ENCODE results near the gene ZNF296.

Gene ZNF296

DNA sequence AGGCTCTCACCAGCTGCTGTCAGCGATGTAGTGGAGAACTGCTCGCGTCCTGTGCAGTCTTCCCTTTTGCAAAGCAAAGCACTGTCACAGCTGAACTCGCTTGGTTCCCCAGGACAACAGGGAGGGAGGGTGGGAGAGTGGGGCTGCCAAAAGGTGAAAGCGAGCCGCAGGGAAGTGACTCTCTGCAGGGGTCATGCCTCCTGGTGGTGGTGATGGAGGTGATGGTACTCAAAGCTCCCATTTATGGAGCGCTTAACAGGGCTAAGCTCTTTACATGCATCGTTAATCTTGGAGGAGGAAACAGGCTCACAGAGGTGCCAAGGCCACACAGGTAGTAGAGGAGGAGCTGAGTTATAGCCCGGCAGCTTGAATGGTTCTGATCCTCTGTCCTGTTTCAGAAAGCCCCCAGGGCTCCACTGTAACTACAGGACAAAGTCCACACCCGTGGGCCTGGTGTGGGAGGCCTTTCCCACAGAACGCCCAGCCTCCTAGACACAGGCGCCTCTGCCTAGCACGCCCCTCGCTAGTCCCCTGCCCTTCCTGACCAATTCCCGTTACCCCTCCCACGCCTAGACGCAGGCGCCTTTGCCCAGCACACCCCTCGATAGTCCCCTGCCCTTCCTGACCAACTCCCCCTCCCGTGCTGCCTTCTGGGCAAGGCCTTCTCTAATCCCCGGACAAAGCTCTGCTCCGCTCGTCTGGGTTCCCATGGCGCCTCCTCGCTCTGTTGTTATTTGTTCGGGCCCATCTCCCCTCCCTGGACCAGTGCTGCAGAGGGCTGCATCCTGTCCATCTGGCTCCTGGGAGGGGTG lies 27.4 kb upstream of the ZNF296 start:
- peak in 3 of 56 donors; percentile 4 to 21 (median 18) for DNase-seq

DNA sequence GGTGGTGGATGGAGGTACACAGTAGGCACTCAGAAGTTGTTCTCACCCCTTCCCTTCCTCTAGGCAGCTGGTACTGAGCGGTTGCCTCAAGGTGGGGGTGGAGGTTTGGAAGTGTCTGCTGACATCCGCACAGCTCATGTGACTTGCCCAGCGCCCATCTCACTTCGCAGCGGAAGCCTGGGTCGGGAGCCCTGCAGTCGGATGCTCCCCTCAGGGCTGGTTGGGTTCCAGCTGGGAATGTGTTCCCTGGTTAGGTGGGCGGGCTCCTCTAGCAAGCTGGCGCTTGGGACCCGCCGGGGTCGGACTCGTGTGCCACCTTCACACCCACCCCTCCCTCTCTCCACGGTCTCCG lies 26.9 kb upstream of the ZNF296 start:
- peak in 27 of 56 donors; percentile 4 to 67 (median 26) for DNase-seq

DNA sequence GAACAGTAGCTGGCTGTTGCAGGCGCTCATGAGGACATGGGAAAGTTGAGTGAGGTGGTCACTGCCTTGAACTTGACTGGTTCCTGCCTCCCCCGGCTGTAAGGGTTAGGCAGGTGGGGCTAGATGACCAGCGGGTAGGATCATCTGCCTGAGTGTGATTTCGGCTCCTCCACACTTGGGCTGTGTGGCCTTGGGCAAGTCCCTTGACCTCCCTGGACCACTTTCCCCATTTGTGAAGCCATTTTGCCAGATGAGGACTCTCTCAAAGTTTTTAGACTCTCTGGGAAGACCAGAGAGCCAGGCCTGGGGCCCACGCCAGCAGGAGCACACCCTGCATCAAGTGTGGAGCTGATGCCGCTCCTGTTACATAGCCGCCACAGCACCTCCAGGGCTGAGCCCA lies 26.2 kb upstream of the ZNF296 start:
- DNase-seq, result no peak

DNA sequence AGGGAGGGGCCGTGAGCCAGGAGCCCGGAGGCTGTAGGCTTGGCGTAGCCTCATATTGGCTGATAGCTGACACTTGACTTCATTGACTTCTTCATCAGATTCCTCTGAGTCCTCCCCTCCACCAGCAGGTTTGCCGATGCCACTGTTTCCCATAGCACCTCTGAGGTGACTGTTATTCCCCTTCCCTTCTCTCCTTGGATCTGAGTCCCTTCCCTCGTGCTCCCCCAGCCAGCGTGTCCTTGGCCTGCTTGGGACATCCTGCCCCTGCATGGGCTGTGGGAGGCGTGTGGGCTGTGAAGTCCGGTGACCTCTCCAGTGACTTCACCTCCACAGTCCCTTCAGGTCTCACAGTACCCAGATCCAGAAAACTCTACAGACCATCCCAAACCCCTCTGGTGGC lies 25.5 kb upstream of the ZNF296 start:
- DNase-seq, result no peak

DNA sequence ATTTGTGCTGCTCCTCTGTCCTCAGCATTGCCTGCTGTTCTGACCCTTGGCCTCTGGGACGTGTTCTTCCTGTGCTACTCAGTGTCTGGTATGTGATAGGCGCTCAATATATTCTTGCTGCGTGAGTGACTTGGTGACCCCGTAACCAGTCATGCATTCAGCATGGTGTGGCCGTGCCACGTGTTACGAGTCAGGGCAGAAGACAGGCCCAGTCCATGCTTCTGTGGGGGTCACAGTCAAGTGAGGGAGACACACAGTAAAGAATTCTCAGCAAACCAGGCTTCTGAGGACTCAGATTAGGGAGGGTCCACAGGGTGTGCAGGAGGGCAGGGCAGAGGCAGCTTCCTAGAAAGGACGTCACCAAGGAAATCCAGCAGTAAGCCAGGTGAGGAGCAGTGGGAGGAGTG lies 24.6 kb upstream of the ZNF296 start:
- no peak for DNase-seq

DNA sequence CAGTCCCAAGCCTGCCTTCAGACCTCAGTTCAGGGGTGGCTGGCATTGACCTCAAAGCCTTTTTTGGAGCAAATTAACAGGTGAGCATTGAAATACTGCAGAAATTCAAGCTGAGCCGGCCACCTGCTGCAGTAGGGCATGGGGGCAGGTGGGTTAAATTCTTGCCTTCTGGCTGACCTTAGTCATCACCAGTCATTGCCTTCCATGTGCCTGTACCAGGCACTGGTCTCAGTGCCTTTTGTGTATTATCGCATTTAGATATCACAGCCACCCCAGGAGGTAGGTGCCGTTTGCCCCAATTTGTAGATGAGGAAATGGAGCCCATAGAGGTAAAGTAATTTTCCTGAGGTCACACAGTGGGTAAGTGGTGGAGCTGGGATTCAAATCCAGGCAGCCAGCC lies 23.9 kb upstream of the ZNF296 start:
- no peak for DNase-seq

DNA sequence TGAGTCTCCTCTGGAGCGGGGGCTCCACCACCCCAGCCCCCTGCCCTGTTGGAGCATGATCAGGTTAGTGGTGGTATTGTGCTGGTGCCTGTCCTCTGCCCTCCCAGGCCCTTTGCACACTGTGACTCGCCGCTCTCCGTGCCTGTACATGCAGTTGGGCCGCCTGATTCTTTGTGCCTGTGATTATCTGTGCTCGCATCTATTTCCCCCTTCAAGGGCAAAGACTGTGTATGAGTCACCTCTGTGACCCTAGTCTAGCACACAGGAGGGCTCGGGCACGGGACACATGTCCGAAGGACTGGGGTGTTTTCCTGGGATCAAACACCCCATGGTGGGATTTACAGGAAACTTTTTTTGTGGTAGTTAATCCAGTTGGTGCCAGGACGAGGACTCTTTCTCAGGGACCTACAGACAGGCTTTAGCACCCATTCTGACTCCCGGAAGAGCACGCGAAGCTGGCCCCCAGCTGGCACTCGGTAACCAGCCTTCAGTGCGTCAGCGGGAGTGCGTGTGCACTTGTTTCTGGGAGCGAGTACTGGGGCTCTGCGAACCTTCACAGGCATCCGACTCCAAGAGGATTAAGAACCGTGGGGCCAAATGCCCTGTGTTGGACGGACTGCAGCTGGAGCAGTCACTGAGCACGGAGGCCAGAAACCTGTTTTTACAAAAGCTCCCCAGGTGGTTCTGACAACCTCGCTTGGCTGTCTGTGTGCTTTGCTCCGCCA lies 23.4 kb upstream of the ZNF296 start:
- DNase-seq, result peak in 15 of 56 donors; percentile 6 to 51 (median 16)

DNA sequence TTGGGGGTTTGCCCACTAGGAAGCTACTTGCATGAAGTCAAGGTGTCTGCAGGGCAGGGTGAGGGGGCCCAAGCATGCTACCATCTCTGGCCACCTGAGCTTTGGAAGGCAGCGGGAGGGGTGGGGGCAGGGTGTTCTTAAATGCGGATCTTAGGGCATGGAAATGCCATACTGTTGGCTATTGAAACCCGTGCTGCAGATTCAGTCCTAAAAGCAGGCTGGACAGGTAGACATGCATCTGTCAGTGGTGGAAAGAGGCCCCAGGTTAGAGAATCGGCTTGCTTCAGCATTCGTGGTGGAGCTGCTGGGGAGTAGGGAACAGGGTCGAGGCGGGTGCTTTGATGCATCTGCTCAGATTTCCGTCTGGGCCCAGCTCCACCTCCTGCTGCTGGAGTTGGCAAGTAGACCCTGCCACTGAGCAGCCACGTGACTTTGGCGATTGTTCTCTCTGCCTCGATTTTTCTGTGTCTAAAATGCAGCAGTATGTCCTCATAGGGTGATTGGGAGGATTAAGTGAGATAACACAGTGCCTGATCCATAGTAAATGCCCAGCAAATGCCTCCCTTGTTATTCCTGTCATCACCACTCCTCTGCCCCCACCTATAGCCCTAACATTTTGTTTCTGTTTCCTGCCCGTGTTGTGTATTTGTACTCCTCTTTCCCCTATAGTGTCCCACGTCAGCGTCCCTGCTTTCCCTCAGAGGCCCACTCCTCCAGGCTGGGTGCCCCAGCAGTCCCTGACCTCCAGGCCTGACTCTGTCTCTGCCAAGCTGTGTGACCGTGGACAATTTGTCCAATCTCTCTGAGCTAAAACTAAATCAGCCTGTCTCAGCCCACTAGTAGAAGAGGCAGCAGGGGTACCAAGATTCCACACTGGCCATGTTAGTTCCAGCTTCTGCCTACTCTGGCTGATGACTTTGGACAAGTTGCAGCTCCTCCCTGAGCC lies 22.5 kb upstream of the ZNF296 start:
- peak in 54 of 56 donors; percentile 9 to 77 (median 56) for DNase-seq

DNA sequence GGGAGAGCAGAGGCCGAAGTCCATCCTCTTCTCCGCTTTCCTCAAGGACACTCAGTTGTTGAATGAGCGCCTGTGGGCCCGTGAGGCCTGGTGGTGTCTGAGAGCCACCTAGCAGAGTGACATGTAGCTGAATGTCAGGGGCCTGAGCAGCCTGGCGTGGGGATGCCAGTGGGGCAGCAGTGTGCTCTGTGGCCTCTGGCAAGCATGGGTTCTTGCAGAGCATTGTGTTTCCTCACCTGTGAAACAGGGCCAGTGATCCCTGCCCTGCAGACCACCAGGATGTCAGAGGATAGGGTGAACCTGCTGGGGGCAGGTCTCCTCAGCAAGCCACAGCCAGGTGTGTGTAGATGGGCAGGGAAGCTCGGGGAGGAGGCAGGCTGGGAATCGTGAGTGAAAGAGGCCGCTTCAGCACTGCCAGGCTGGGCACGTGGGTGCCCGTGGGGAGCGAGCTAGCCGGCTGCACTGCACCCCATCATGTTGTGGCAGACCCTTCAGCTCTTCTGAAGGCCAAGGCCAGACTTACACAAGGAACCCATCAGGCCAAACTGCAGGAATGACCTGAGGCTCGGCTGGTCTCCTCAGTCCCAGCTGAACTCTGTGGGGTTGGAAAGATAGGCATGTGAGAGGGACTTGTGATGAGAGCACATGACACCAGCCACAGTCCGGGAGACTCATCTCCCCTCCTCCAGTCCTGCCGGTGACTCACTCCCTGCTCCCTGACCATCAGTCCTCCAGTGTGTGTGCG lies 21.7 kb upstream of the ZNF296 start:
- peak in 35 of 56 donors; percentile 10 to 90 (median 40) for DNase-seq

DNA sequence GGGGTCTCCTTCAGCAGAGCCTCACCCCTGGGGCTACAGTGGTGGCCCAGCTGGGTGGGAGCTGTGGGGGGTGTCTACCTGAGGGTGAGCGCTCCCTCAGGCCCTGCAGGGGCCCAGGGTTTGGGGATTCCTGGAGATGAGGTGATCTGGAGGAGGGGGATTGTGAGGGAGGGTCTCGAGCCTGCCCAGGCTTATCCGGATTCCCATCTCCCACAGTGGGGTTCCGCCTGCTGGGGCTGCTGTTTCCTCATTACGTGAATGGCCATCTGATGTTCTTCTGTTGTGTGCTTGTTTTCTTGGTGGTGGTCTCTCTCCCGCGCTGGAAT lies 21.1 kb upstream of the ZNF296 start:
- DNase-seq, result no peak

DNA sequence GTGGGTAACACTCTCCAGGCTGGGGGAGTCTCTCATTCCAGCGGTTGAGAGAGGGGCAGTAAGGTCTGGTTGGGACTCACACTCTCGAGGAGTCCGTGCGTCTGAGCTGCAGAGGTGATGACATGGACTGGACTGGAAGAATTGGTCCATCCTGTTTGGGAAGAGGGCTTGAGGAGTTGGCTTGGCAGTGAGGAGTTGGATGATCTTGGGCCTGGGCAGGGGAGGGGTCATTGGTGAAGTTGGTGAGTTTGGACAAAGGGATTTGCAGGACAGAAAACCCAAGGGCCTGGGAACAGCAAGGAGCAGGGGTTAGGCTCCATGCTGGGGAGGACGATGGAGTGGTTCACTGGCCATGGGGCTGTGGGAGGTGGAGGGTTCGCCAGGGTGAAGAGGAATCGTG lies 20.4 kb upstream of the ZNF296 start:
- no peak for DNase-seq

DNA sequence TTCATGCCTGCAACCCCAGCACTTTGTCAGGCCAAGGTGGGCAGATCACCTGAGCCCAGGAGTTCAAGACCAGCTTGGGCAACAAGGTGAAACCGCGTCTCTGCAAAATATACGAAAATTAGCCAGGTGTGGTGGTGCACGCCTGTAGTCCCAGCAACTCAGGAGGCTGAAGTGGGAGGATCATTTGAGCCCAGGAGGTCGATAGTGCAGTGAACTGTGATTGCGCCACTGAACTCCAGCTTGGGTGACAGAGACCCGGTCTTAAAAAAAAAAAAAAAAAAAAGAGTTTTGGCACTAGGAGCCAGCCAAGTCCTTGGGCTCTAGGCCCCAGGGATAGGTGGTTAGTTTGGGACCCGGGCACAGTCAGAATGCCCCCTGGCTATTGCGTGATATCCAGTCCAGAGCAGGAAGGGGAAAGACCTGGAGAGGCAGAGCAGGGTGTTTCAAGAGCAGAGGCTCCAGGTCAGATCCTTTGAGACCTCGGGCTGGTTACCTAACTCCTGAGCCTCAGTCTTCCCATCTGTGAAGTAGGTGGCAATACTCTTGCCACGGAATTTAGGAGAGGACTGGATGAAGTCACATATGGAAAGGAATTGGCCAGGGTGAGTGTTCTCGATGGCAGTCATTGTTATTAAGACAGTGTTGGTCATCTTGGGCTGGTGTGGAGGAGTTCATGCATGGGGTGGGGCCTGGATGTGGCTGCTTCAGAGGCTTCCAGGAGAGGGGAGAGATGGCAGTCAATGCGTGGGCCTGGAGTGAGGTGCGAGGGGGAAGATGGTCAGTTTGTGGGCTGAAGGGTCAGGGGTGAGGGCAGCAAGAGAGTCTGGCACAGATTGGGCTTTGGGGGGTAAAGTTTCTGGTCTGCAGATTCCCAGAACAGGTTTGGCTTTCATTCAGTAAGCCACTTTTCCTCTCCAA lies 19.5 kb upstream of the ZNF296 start:
- no peak for DNase-seq

DNA sequence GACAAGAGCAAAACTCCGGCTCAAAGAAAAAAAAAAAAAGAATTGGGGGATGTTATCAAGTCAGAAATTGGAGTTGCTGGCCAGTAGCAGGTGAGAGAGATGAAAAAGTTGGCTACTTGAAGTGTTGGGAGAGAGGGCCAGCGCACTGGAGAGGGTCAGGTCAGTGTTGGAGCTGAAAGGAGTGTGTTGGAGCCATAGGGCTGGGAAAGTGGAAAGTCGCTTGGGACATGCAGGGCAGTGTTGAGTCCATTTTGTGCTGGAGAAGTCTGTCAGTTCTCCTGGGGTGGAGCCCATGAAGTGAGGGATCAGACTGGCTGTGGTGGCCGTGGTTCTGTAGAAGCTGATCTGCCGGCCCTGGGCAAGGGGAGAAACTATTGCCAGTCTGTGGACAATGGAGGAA lies 18.4 kb upstream of the ZNF296 start:
- no peak for DNase-seq

DNA sequence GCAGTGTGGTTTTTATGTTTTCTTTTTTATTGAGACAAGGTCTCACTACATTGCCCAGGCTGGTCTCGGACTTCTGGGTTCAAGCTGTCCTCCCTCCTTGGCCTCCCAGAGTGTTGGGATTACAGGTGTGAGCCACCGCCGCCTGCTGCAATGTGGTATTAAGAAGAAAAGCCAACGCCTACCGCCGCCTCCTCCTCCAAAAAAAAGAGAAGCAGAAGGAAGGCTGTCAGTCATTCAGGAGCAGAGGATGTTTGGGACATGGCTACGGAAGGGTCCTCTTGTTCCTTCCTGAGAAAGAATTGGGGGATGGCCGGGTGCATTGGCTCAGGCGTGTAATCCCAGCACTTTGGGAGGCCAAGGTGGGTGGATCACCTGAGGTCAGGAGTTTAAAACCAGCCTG lies 17.9 kb upstream of the ZNF296 start:
- no peak for DNase-seq

DNA sequence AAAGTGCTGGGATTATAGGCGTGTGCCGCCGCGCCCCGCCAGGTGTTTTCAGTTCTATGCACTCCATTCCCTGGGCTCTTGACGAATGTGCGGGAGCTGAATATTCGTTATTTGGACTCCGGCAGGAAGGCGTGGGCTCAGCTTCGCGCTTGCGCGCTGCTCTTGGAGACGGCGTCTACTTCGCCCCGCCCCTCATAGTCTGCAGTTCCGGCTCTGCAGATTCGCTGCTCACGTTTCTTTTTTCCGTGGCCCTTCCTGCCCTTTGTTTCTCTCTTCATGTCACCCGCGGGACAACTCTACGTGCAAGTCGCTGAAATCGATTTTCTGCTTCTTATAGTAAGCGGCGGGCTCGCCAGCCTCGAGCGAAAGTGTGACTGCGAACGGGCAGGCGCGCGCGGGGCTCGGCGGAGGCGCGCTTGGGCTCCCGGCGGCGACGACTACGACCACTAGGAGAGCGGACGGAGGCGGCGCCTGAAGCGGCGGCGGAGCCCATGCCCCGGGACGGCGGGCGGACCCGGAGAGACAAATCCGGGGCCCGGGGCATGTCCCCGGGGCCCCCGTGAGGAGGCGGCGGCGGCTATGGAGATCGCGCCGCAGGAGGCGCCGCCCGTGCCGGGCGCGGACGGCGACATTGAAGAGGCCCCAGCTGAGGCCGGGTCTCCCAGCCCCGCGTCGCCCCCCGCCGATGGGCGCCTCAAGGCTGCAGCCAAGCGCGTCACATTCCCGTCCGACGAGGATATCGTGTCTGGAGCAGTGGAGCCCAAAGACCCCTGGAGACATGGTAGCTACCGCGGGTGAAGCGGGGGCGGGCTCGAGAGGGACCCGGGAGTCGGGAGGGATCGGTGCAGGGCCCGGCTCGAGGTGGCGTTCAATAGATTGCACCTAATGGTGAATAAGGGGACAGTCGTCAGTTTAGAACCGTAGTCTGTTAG lies 16.7 kb upstream of the ZNF296 start, which contains the start of gene PPP1R37:
PPP1R37 (plus strand) TSS at position 433 of the 932 bp plus-strand sequence; CDS start at position 580, 147 bp downstream.
- DNase-seq, result peak; percentile 39 to 95 (median 86)

DNA sequence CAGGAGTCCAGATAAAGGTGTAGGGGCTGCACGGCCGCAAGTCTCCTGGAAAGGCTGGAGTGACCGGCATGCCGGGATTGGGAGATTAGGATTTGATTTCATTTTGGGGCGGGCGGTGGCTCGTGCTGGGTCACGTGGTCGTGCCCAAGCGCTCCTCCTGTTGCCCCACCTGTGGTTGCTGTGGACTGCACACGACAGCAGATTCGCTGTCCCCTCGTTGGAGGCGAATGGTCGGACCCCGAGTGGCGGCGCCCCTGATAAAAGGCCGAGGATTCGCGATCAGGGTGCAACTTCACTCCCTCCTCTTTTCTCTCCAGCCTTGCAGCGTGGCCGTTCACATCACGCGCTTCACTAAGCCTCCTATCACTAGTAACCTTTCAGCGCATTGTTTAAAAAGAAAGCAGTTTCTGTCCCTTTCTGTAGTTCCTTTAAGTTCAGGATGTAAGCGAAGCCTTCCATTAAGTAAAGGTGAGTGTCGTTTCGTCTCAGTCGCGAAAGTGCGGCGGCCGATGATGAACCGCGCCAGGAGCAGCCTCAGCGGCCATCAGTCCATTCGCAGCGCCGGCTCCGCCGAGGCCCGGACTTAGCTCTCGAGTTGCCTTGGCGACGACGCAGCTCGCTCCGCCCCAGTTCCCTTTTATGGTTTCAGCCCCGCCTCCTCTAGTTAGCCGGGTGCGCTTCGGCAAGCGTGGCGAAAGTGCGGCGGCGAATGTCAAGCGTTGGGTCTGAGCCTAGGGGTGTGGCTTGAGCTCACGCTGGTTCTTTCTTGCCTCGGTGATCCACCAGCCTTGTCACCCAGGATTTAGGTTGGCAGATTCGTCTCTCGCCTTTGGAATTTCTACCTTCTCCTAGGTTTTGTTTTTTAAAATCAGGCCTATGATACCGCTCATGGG lies 15.0 kb upstream of the ZNF296 start:
- DNase-seq, result peak; percentile 75 to 99 (median 98)

DNA sequence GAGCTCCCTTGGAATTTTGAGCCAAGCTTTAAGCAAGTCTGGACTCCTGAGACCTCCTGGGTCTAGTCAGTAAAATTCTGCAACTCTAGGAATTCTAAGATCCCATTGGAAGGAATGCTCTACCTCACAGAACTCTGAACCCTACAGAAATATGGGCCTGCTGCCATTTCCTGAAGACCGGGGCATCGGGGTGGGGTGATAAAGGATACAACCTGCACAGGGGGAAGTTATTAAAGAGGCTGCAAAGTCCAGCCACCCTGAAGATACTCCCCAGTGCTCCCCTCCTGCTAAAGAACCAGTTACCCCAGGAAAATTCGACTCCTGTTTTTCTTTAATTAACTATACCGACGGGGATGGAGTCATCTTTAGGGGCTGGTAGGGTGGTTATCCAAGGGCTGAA lies 14.3 kb upstream of the ZNF296 start:
- no peak for DNase-seq

DNA sequence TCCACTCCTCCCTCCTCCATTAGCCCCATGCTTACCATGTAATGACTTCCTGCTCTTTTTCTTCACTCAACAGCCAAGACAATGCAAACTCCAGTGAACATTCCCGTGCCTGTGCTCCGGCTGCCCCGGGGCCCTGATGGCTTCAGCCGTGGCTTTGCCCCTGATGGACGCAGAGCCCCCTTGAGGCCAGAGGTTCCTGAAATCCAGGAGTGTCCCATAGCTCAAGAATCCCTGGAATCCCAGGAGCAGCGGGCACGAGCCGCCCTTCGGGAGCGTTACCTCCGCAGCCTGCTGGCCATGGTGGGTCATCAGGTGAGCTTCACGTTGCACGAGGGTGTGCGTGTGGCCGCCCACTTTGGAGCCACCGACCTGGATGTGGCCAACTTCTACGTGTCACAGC lies 13.8 kb upstream of the ZNF296 start:
- DNase-seq, result no peak
